Hepatocyte (in vitro differentiated cells): Measurements from ENCODE around the gene GYS1. TPM values are rescaled to one million over a fixed set of nuclear protein-coding genes. Genes with fewer than 3 reads are reported as not detected.

ENCODE experiments used
- DNase-seq: peaks from one replicate; pipeline ENCODE4 v3.0.0-alpha.2; 2016; ENCODE audit warnings: low spot score
- H2AFZ ChIP-seq: fragments of 200-600 bp; sonication (generic); 2 replicates; pipeline ENCODE4 v1.6.0; 2016; ENCODE audit warnings: antibody characterized with exemption, mild to moderate bottlenecking
- H3K27ac ChIP-seq: fragments of 200-600 bp; sonication (generic); 2 replicates; pipeline ENCODE4 v1.5.1; 2016; ENCODE audit warnings: mild to moderate bottlenecking
- H3K27me3 ChIP-seq: fragments of 200-600 bp; sonication (generic); 2 replicates; pipeline ENCODE4 v1.6.1; 2016
- H3K36me3 ChIP-seq: fragments of 200-600 bp; sonication (generic); replicated peaks from 2 replicates; pipeline ENCODE4 v1.5.1; 2016; ENCODE audit warnings: low read depth; ENCODE audit not compliant: insufficient read depth
- H3K4me1 ChIP-seq: fragments of 200-600 bp; sonication (generic); 2 replicates; pipeline ENCODE4 v1.5.1; 2016; ENCODE audit warnings: mild to moderate bottlenecking, moderate library complexity; ENCODE audit not compliant: insufficient read depth
- H3K4me2 ChIP-seq: fragments of 200-600 bp; sonication (generic); 2 replicates; pipeline ENCODE4 v1.6.0; 2016
- H3K4me3 ChIP-seq: fragments of 200-600 bp; sonication (generic); 2 replicates; pipeline ENCODE4 v1.5.1; 2016; ENCODE audit warnings: mild to moderate bottlenecking
- H3K79me2 ChIP-seq: fragments of 200-600 bp; sonication (generic); 2 replicates; pipeline ENCODE4 v1.6.0; 2017; ENCODE audit warnings: mild to moderate bottlenecking
- H3K9me2 ChIP-seq: fragments of 200-600 bp; sonication (generic); replicated peaks from 2 replicates; pipeline ENCODE4 v1.6.0; 2017; ENCODE audit warnings: mild to moderate bottlenecking; ENCODE audit not compliant: insufficient read depth
- H3K9me3 ChIP-seq: fragments of 200-600 bp; sonication (generic); 2 replicates; pipeline ENCODE4 v1.5.1; 2016; ENCODE audit warnings: low read depth, mild to moderate bottlenecking
- H4K20me1 ChIP-seq: fragments of 200-600 bp; sonication (generic); 2 replicates; pipeline ENCODE4 v1.6.0; 2016; ENCODE audit warnings: mild to moderate bottlenecking; ENCODE audit not compliant: insufficient read depth, poor library complexity, severe bottlenecking
- CTCF ChIP-seq: fragments of 200-600 bp; sonication (generic); IDR thresholded peaks from 2 replicates; pipeline ENCODE4 v1.5.1; 2016; ENCODE audit warnings: antibody characterized with exemption, mild to moderate bottlenecking; ENCODE audit not compliant: poor library complexity
- EZH2 ChIP-seq: fragments of 200-600 bp; sonication (generic); IDR thresholded peaks from 2 replicates; pipeline ENCODE4 v1.6.1; 2016; ENCODE audit warnings: antibody characterized with exemption, mild to moderate bottlenecking, borderline replicate concordance
- EZH2phosphoT487 ChIP-seq: fragments of 200-600 bp; sonication (generic); IDR thresholded peaks from one replicate; pipeline ENCODE4 v1.6.1; 2018; ENCODE audit warnings: antibody characterized with exemption, mild to moderate bottlenecking, low read depth, moderate library complexity; ENCODE audit not compliant: unreplicated experiment, severe bottlenecking
- WGBS: methylation state at CpG from one replicate; pipeline ENCODE4 v1.1.6; 2016; ENCODE audit warnings: low lambda C conversion rate; ENCODE audit errors: missing lambda C conversion rate; 5-methylcytosine and 5-hydroxymethylcytosine counted together
- polyA plus RNA-seq: library from polyadenylated mRNA; unstranded; fragments of >200 nt; fragmentation: Nextera tagmentation; extraction: Ambion mirVana; gene quantifications from 2 replicates; pipeline ENCODE4 v1.2.1, GENCODE V29; 2016
- total RNA-seq: library from RNA; depleted of rRNA; stranded (reverse); fragments of >200 nt; gene quantifications from 2 replicates; pipeline ENCODE4 v1.2.3, GENCODE V29; 2014

Gene GYS1
- total and polyA plus RNA-seq, 2 experiments from 2014 or later, result 37.4 to 45.9 TPM

GRCh38 chr19:48992581-48993174, 431 bp downstream of the GYS1 start:
- DNase-seq, result no peak
- Histone ChIP-seq H3K36me3 (no peaks in the 10 kb centered on the region), H3K79me2 (peaks cover 68% of the 10 kb centered on the region), H3K9me3 (no peaks in the 10 kb centered on the region), H3K27ac (peak overlapping the region; percentile 94), H4K20me1 (peaks cover 4% of the 10 kb centered on the region), H3K4me1 (peaks cover 18% of the 10 kb centered on the region), H3K4me2 (peak overlapping the region; percentile 94), H3K9me2 (no peaks in the 10 kb centered on the region), H3K4me3 (peak overlapping the region; percentile 47), H3K27me3 (no peaks in the 10 kb centered on the region), H2AFZ (peak overlapping the region; percentile 16)
- no peak for TF ChIP-seq EZH2
- TF ChIP-seq EZH2phosphoT487, result no peak
- TF ChIP-seq CTCF, result no peak
- 1% methylated on average over 20 of the region's 20 CpGs for WGBS

GRCh38 chr19:48991873-48992580, 1.1 kb downstream of the GYS1 start:
- TF ChIP-seq EZH2phosphoT487 (no peak), CTCF (no peak), EZH2 (no peak)
- H3K9me3 ChIP-seq, result no peaks in the 10 kb centered on the region
- H3K27ac ChIP-seq, result peak overlapping the region; percentile 94
- 25% methylated on average over 6 of the region's 8 CpGs for WGBS
- peaks cover 18% of the 10 kb centered on the region for H3K4me1 ChIP-seq
- peaks cover 62% of the 10 kb centered on the region for H3K79me2 ChIP-seq
- H3K4me2 ChIP-seq, result peak overlapping the region; percentile 94
- H3K36me3 ChIP-seq, result no peaks in the 10 kb centered on the region
- H3K4me3 ChIP-seq, result peak overlapping the region; percentile 47
- peak; percentile 88 for DNase-seq
- peak overlapping the region; percentile 16 for H2AFZ ChIP-seq
- no peaks in the 10 kb centered on the region for H3K27me3 ChIP-seq
- H4K20me1 ChIP-seq, result peaks cover 4% of the 10 kb centered on the region
- no peaks in the 10 kb centered on the region for H3K9me2 ChIP-seq

- 92% methylated on average over 18 of the region's 22 CpGs for WGBS
- H3K9me2 ChIP-seq, result no peaks in the 10 kb centered on the region
- H3K4me1 ChIP-seq, result peaks cover 18% of the 10 kb centered on the region
- H3K27me3 ChIP-seq, result no peaks in the 10 kb centered on the region
- H3K27ac ChIP-seq, result peak overlapping the region; percentile 94
- H2AFZ ChIP-seq, result no peak overlapping the region
- H3K36me3 ChIP-seq, result no peaks in the 10 kb centered on the region
- TF ChIP-seq CTCF, result no peak
- no peak for TF ChIP-seq EZH2phosphoT487
- TF ChIP-seq EZH2, result no peak
- H3K79me2 ChIP-seq, result peaks cover 52% of the 10 kb centered on the region
- H4K20me1 ChIP-seq, result peaks cover 4% of the 10 kb centered on the region
- DNase-seq, result no peak
- no peak overlapping the region for H3K4me3 ChIP-seq
- no peaks in the 10 kb centered on the region for H3K9me3 ChIP-seq
- H3K4me2 ChIP-seq, result peak overlapping the region; percentile 94
These were observed 2.0 kb downstream of the GYS1 start for GRCh38 chr19:48991011-48991609.
